ENCODE results near the gene MTFR2. TPM values are rescaled to one million over a fixed set of nuclear protein-coding genes. Genes with fewer than 3 reads are reported as not detected.

MTFR2 gene
- total and polyA plus RNA-seq, 2 experiments from 2014 or later = 7.4 to 13.5 TPM

DNA sequence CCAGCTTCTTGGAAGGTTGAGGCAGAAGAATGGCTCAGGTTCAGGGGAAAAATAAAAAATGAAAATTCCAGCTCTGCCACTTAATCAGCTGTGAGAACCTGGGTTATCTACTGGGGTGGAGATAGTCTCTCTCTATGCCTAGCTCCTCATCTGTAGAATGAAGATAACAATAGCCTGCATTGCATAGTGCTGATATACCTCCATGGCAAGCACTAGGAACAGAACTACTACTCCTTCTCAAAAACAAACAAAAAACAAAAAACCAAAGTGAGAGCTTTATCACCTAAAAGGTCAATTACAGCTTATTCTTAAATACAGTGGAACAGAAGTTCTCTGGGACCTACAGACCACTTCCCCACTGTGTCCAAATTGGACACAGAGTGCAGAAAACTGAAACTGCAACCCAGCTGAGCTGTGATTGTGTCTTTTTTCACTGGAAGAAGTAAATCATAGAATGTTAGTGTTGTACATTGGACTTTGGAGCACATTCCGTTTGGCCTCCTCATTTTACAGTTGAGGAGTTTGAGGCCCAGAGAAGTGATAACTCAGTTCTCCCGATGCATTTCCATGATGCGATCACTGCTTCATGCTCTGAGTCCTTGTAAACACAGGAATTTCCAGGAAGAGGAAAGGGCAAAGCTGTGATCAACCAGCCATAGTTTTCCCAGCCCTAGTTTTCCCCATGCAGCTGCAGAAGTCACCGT lies 23.3 kb downstream of the MTFR2 start (continued):
- TF ChIP-seq, protein P1, sequence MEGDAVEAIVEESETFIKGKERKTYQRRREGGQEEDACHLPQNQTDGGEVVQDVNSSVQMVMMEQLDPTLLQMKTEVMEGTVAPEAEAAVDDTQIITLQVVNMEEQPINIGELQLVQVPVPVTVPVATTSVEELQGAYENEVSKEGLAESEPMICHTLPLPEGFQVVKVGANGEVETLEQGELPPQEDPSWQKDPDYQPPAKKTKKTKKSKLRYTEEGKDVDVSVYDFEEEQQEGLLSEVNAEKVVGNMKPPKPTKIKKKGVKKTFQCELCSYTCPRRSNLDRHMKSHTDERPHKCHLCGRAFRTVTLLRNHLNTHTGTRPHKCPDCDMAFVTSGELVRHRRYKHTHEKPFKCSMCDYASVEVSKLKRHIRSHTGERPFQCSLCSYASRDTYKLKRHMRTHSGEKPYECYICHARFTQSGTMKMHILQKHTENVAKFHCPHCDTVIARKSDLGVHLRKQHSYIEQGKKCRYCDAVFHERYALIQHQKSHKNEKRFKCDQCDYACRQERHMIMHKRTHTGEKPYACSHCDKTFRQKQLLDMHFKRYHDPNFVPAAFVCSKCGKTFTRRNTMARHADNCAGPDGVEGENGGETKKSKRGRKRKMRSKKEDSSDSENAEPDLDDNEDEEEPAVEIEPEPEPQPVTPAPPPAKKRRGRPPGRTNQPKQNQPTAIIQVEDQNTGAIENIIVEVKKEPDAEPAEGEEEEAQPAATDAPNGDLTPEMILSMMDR (conservative IDR thresholded peaks at IDR 0.05; ENCODE audit: low read depth in 2 of 2) = no peak
- no peak for TF ChIP-seq CREB1 (CRISPR knock-in tag; IDR thresholded peaks at IDR 0.05; ENCODE audit: low read depth)
- TF ChIP-seq JUNB (IDR thresholded peaks at IDR 0.05; ENCODE audit: unreplicated experiment) = no peak
- TF ChIP-seq EZH2 (IDR thresholded peaks at IDR 0.05; ENCODE audit: low read depth, unreplicated experiment) = no peak

DNA sequence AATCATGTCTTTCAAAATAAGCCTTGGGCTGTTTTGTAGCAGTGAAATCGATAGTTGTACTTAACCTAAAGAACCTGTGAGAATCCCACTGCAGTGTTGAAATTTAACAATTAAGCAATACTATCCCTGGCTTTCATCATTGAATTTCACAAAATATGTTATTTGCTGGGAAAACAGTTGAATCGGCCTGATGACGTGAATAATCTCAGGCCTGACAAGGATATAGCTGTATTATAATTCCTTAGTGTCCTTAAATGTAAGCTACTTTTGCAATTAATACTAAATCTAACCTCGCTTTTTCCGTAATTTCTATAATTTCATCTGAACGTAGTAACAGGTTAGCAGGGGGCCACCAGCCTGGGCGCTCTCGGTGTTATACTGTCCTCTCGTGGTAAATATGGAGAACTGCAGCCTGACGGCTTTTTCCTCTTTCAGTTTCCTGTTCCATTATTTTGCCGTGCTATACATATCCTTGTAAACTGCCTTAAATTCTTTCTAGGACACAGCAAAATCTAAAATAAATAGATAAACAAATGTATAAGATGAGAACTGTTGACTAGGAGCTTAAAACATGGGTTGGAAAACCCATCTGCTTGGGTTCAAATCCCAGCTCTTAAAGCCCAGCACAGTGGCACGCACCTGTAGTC lies 24.0 kb downstream of the MTFR2 start:
- DNase-seq (ENCODE audit: low spot score) = peak; percentile 67
- H3F3A ChIP-seq (replicated peaks; ENCODE audit: low read depth) = no peaks in the 10 kb centered on the region
- no peak overlapping the region for H3K27ac ChIP-seq (ENCODE audit: low read depth)
- peak; percentile 71 for ATAC-seq
- no peak overlapping the region for H3K4me2 ChIP-seq
- no peaks in the 10 kb centered on the region; the same call in 2 of the 3 replicates for H3K4me1 Mint-ChIP-seq
- no peak overlapping the region for H2AFZ ChIP-seq
- H3K27me3 ChIP-seq (ENCODE audit: insufficient read depth) = no peaks in the 10 kb centered on the region
- no peaks in the 10 kb centered on the region for H3K36me3 ChIP-seq (ENCODE audit: insufficient read depth)
- H3K27me3 Mint-ChIP-seq (ENCODE audit: insufficient read depth, low read depth, poor library complexity) = no peaks in the 10 kb centered on the region
- H3K4me3 ChIP-seq = no peak overlapping the region
- no peaks in the 10 kb centered on the region for H3K79me2 ChIP-seq (replicated peaks; ENCODE audit: insufficient read depth)
- no peaks in the 10 kb centered on the region for H3K4me1 ChIP-seq (ENCODE audit: insufficient read depth)
- H3K36me3 Mint-ChIP-seq (ENCODE audit: low read depth) = peaks cover 6% of the 10 kb centered on the region; the same call in 1 of the 3 replicates
- H4K20me1 ChIP-seq (replicated peaks; ENCODE audit: insufficient read depth) = no peaks in the 10 kb centered on the region
- no peak overlapping the region for H3K4me3 Mint-ChIP-seq
- H3K27ac Mint-ChIP-seq = no peak overlapping the region
- H3K9me3 Mint-ChIP-seq = peaks cover 4% of the 10 kb centered on the region; the same call in 1 of the 3 replicates
- TF ChIP-seq, protein P1 (conservative IDR thresholded peaks at IDR 0.05; ENCODE audit: low read depth in 2 of 2) = peak; percentile 99 to 100
- no peak for TF ChIP-seq STAT1 (IDR thresholded peaks at IDR 0.05; ENCODE audit: unreplicated experiment)
- no peaks in the 10 kb centered on the region for H3K9me2 ChIP-seq (ENCODE audit: insufficient read depth)

DNA sequence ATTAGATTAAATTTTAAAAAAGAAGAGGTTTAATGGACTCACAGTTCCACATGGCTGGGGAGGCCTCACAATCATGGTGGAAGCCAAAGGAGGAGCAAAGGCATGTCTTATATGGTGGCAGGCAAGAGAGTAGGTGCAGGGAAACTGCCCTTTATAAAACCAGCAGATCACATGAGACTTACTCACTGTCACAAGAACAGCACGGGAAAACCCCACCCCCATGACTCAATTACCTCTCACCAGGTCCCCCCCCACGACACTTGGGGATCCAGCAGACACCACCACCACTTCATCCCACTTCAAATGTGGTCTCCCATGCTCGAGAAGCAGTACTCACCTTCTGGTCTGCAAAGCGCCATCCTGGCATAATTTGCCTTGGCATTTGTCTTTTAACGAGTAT lies 24.6 kb downstream of the MTFR2 start:
- no peak overlapping the region for H3K4me3 ChIP-seq
- no peaks in the 10 kb centered on the region for H4K20me1 ChIP-seq (replicated peaks; ENCODE audit: insufficient read depth)
- H3K4me1 Mint-ChIP-seq = no peaks in the 10 kb centered on the region; the same call in 2 of the 3 replicates
- no peaks in the 10 kb centered on the region for H3K27me3 Mint-ChIP-seq (ENCODE audit: insufficient read depth, low read depth, poor library complexity)
- H3F3A ChIP-seq (replicated peaks; ENCODE audit: low read depth) = no peaks in the 10 kb centered on the region
- H3K36me3 Mint-ChIP-seq (ENCODE audit: low read depth) = peaks cover 3% of the 10 kb centered on the region; the same call in 1 of the 3 replicates
- TF ChIP-seq, protein P2, sequence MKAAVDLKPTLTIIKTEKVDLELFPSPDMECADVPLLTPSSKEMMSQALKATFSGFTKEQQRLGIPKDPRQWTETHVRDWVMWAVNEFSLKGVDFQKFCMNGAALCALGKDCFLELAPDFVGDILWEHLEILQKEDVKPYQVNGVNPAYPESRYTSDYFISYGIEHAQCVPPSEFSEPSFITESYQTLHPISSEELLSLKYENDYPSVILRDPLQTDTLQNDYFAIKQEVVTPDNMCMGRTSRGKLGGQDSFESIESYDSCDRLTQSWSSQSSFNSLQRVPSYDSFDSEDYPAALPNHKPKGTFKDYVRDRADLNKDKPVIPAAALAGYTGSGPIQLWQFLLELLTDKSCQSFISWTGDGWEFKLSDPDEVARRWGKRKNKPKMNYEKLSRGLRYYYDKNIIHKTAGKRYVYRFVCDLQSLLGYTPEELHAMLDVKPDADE (IDR thresholded peaks at IDR 0.05) = no peak
- TF ChIP-seq ZNF114 (CRISPR knock-in tag; IDR thresholded peaks at IDR 0.05) = no peak
- TF ChIP-seq, protein P3, sequence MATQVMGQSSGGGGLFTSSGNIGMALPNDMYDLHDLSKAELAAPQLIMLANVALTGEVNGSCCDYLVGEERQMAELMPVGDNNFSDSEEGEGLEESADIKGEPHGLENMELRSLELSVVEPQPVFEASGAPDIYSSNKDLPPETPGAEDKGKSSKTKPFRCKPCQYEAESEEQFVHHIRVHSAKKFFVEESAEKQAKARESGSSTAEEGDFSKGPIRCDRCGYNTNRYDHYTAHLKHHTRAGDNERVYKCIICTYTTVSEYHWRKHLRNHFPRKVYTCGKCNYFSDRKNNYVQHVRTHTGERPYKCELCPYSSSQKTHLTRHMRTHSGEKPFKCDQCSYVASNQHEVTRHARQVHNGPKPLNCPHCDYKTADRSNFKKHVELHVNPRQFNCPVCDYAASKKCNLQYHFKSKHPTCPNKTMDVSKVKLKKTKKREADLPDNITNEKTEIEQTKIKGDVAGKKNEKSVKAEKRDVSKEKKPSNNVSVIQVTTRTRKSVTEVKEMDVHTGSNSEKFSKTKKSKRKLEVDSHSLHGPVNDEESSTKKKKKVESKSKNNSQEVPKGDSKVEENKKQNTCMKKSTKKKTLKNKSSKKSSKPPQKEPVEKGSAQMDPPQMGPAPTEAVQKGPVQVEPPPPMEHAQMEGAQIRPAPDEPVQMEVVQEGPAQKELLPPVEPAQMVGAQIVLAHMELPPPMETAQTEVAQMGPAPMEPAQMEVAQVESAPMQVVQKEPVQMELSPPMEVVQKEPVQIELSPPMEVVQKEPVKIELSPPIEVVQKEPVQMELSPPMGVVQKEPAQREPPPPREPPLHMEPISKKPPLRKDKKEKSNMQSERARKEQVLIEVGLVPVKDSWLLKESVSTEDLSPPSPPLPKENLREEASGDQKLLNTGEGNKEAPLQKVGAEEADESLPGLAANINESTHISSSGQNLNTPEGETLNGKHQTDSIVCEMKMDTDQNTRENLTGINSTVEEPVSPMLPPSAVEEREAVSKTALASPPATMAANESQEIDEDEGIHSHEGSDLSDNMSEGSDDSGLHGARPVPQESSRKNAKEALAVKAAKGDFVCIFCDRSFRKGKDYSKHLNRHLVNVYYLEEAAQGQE (IDR thresholded peaks at IDR 0.05; ENCODE audit: unreplicated experiment) = no peak
- TF ChIP-seq CREB1 (CRISPR knock-in tag; IDR thresholded peaks at IDR 0.05; ENCODE audit: low read depth) = no peak
- TF ChIP-seq POLR2AphosphoS5 (IDR thresholded peaks at IDR 0.05; ENCODE audit: low read depth) = no peak
- no peak for TF ChIP-seq NANOG (IDR thresholded peaks at IDR 0.05; ENCODE audit: borderline replicate concordance)
- no peak for TF ChIP-seq ZNF331 (CRISPR knock-in tag; IDR thresholded peaks at IDR 0.05; ENCODE audit: low read depth)
- TF ChIP-seq EZH2phosphoT487 (IDR thresholded peaks at IDR 0.05; ENCODE audit: unreplicated experiment) = no peak
- no peaks in the 10 kb centered on the region for H3K27me3 ChIP-seq (ENCODE audit: insufficient read depth)
- H3K79me2 ChIP-seq (replicated peaks; ENCODE audit: insufficient read depth) = no peaks in the 10 kb centered on the region
- H3K4me1 ChIP-seq (ENCODE audit: insufficient read depth) = no peaks in the 10 kb centered on the region
- ATAC-seq = no peak
- no peak overlapping the region for H3K27ac Mint-ChIP-seq
- H2AFZ ChIP-seq = no peak overlapping the region
- H3K9me2 ChIP-seq (ENCODE audit: insufficient read depth) = no peaks in the 10 kb centered on the region
- H3K36me3 ChIP-seq (ENCODE audit: insufficient read depth) = no peaks in the 10 kb centered on the region
- H3K4me3 Mint-ChIP-seq = no peak overlapping the region
- peaks cover 4% of the 10 kb centered on the region; the same call in 2 of the 3 replicates for H3K9me3 Mint-ChIP-seq
- peak; percentile 5 for DNase-seq (ENCODE audit: low spot score)
- H3K4me2 ChIP-seq = no peak overlapping the region
- no peak overlapping the region for H3K27ac ChIP-seq (ENCODE audit: low read depth)
